ENCODE data around the gene C3orf33. TPM values are rescaled to one million over a fixed set of nuclear protein-coding genes. Genes with fewer than 3 reads are reported as not detected.

C3orf33 gene
- total RNA-seq, 1 donor, result 7.8 TPM

DNA sequence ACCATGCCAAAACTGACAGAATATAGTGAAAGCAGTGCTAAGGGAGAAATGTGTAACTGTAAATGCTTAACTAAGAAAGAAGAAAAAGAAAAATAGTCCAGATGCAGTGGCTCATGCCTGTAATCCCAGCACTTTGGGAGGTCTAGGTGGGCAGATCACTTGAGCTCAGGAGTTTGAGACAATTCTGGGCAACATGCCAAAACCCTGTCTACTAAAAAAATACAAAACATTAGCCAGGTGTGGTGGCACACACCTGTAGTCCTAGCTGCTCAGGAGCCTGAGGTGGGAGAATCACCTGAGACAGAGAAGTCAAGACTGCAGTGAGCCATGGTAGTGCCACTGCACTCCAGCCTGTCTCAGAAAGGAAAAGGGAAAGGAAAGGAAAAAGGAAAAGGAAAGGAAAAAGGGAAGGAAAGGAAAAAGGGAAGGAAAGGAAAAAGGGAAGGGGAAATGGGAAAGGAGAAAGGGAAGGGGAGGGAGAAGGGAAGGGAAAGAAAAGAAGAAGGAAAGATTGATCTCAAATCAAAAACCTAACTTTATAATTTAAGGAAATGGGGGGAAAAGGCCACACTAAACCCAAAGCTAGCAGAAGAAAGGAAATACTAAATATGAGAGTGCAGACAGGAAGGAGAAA is 20.3 kb downstream of the C3orf33 start:
- no peak for DNase-seq (ENCODE audit: low read depth)
- H3K4me3 ChIP-seq (ENCODE audit: low read depth, low read length), result no peak overlapping the region
- TF ChIP-seq, protein P1, sequence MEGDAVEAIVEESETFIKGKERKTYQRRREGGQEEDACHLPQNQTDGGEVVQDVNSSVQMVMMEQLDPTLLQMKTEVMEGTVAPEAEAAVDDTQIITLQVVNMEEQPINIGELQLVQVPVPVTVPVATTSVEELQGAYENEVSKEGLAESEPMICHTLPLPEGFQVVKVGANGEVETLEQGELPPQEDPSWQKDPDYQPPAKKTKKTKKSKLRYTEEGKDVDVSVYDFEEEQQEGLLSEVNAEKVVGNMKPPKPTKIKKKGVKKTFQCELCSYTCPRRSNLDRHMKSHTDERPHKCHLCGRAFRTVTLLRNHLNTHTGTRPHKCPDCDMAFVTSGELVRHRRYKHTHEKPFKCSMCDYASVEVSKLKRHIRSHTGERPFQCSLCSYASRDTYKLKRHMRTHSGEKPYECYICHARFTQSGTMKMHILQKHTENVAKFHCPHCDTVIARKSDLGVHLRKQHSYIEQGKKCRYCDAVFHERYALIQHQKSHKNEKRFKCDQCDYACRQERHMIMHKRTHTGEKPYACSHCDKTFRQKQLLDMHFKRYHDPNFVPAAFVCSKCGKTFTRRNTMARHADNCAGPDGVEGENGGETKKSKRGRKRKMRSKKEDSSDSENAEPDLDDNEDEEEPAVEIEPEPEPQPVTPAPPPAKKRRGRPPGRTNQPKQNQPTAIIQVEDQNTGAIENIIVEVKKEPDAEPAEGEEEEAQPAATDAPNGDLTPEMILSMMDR (IDR thresholded peaks at IDR 0.05; ENCODE audit: insufficient read depth, low read depth, low read length), result no peak

GRCh38 chr3:155782390-155782953 is 23.6 kb downstream of the C3orf33 start:
- no peak overlapping the region for H3K4me3 ChIP-seq (ENCODE audit: low read depth, low read length)
- TF ChIP-seq, protein P1 (IDR thresholded peaks at IDR 0.05; ENCODE audit: insufficient read depth, low read depth, low read length), result no peak
- DNase-seq (ENCODE audit: low read depth), result no peak

DNA sequence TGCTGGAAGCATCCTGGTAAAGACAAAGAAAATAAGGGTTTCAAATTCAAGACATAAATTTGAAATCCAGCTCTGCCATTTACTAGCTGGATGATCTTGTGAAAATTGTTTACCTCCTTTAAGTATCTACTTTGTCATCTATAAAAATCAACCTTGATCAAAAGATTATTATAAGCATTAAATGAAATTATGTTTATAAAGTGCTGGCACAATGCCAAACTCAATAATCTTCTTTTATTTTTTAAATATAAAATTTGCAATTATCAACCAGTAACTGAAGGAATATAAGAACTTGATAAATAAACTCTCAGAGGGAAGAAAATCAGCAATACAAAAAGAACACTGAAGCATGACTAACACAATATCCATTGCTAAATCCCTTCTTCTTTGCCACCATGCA is 25.8 kb downstream of the C3orf33 start:
- H3K4me3 ChIP-seq (ENCODE audit: low read depth, low read length), result no peak overlapping the region
- TF ChIP-seq, protein P1 (IDR thresholded peaks at IDR 0.05; ENCODE audit: insufficient read depth, low read depth, low read length), result no peak
- DNase-seq (ENCODE audit: low read depth), result no peak

- H3K4me3 ChIP-seq (ENCODE audit: low read depth, low read length), result no peak overlapping the region
- DNase-seq (ENCODE audit: low read depth), result no peak
- TF ChIP-seq, protein P1 (IDR thresholded peaks at IDR 0.05; ENCODE audit: insufficient read depth, low read depth, low read length), result no peak
Measured at GRCh38 chr3:155778462-155778861, 27.6 kb downstream of the C3orf33 start.

DNA sequence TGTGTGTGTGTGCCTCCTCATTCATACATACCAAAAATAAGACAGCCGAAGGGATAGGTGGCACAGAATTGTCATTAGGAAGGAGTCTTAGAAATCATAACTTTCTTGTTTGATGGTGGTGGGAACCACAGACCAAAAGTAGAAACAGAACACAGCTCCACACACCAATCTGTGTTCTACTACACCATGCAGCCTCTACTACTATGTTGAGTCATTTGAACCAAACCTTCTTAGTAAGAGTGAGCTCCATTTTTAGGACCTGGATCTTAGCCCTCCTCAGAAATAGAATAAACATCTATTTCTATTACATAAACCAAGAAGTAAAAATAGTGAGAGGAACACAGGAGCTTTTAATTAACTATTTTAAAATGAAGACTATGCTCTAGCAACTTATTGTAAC is 33.3 kb downstream of the C3orf33 start:
- DNase-seq (ENCODE audit: low read depth), result peak; percentile 14
- TF ChIP-seq, protein P1 (IDR thresholded peaks at IDR 0.05; ENCODE audit: insufficient read depth, low read depth, low read length), result no peak

GRCh38 chr3:155771126-155771525 is 35.0 kb downstream of the C3orf33 start:
- H3K4me3 ChIP-seq (ENCODE audit: low read depth, low read length), result no peak overlapping the region
- no peak for DNase-seq (ENCODE audit: low read depth)
- TF ChIP-seq, protein P1 (IDR thresholded peaks at IDR 0.05; ENCODE audit: insufficient read depth, low read depth, low read length), result no peak

More for the DNA sequence above, 33.3 kb downstream of the C3orf33 start:
- H3K4me3 ChIP-seq (ENCODE audit: low read depth, low read length), result no peak overlapping the region

All from fibroblast of villous mesenchyme (primary cell).